Purkinje cell (primary cell): ENCODE results near the gene OR51T1. TPM values are rescaled to one million over a fixed set of nuclear protein-coding genes. Genes with fewer than 3 reads are reported as not detected.

Source experiments
- polyA plus RNA-seq: library from polyadenylated mRNA; unstranded; fragments of >200 nt; fragmentation: Nextera tagmentation; gene quantifications from 2 replicates; pipeline ENCODE4 v1.2.1, GENCODE V29; 2014

Gene OR51T1
- not detected in 2 replicates for polyA plus RNA-seq

GRCh38 chr11:4881860-4882500 is at the start of gene OR51T1:
TSS of gene OR51T1 (plus strand) at chr11:4881900. CDS start at chr11:4881900, 0 bp downstream.

GRCh38 chr11:4848908-4849532 is 32.7 kb upstream of the OR51T1 start, which contains the start of gene OR51S1:
TSS of gene OR51S1 (minus strand) at chr11:4849208. CDS start at chr11:4849208, 0 bp downstream.

GRCh38 chr11:4903484-4903883 is 21.8 kb downstream of the OR51T1 start, which contains the start of gene OR51A7:
TSS of gene OR51A7 (plus strand) at chr11:4903783. CDS start at chr11:4907370, 3,587 bp downstream.

GRCh38 chr11:4919250-4919649 is 37.5 kb downstream of the OR51T1 start, which contains the start of gene OR51G2:
TSS of gene OR51G2 (minus strand) at chr11:4919350. CDS start at chr11:4915663, 3,687 bp downstream.

GRCh38 chr11:4924239-4924638 is 42.5 kb downstream of the OR51T1 start, which contains the start of gene OR51G1:
TSS of gene OR51G1 (minus strand) at chr11:4924339. CDS start at chr11:4924339, 0 bp downstream.

Other genes starting within 250 kb of the OR51T1 start
- not detected in 2 replicates for gene OR51D1, start 244.4 kb upstream of the OR51T1 start, polyA plus RNA-seq
- gene OR51E1, start 237.9 kb upstream of the OR51T1 start, polyA plus RNA-seq: not detected in 2 replicates
- gene OR51E2, start 184.0 kb upstream of the OR51T1 start, polyA plus RNA-seq: not detected in 2 replicates
- gene MMP26, start 177.1 kb upstream of the OR51T1 start, polyA plus RNA-seq: not detected in 2 replicates
- not detected in 2 replicates for gene OR51F1, start 112.0 kb upstream of the OR51T1 start, polyA plus RNA-seq
- gene OR52R1, start 77.5 kb upstream of the OR51T1 start, polyA plus RNA-seq: not detected in 2 replicates
- not detected in 2 replicates for gene OR51F2, start 60.6 kb upstream of the OR51T1 start, polyA plus RNA-seq
- gene OR51S1, start 32.7 kb upstream of the OR51T1 start, polyA plus RNA-seq: not detected in 2 replicates
- not detected in 2 replicates for gene OR51A7, start 21.9 kb downstream of the OR51T1 start, polyA plus RNA-seq
- gene OR51G2, start 37.5 kb downstream of the OR51T1 start, polyA plus RNA-seq: not detected in 2 replicates
- not detected in 2 replicates for gene OR51G1, start 42.4 kb downstream of the OR51T1 start, polyA plus RNA-seq
- not detected in 2 replicates for gene OR51A4, start 65.7 kb downstream of the OR51T1 start, polyA plus RNA-seq
- not detected in 2 replicates for gene OR51A2, start 73.8 kb downstream of the OR51T1 start, polyA plus RNA-seq
- not detected in 2 replicates for gene OR51L1, start 113.0 kb downstream of the OR51T1 start, polyA plus RNA-seq
- not detected in 2 replicates for gene OR52J3, start 164.6 kb downstream of the OR51T1 start, polyA plus RNA-seq
- gene OR52E2, start 177.7 kb downstream of the OR51T1 start, polyA plus RNA-seq: not detected in 2 replicates
- gene OR52E1, start 187.7 kb downstream of the OR51T1 start, polyA plus RNA-seq: not detected in 2 replicates